Inflammatory macrophage (primary cell): ENCODE measurements around the gene TRIM40.

Experiments used
- DNase-seq, 2 donors: peaks; one replicate each; pipeline ENCODE4 v3.0.0-alpha.2; 2020 to 2022
- total RNA-seq, 18 experiments: gene quantifications; one replicate each; lab custom pipeline; 2026; ENCODE audit warnings: mixed read lengths in 6 of 18, inconsistent platforms in 2 of 18; lab: John Stamatoyannopoulos, UW

TRIM40 gene, protein sequence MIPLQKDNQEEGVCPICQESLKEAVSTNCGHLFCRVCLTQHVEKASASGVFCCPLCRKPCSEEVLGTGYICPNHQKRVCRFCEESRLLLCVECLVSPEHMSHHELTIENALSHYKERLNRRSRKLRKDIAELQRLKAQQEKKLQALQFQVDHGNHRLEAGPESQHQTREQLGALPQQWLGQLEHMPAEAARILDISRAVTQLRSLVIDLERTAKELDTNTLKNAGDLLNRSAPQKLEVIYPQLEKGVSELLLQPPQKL
- total RNA-seq = 0 to 0.06 (median 0) reads per million in 18 experiments

DNA sequence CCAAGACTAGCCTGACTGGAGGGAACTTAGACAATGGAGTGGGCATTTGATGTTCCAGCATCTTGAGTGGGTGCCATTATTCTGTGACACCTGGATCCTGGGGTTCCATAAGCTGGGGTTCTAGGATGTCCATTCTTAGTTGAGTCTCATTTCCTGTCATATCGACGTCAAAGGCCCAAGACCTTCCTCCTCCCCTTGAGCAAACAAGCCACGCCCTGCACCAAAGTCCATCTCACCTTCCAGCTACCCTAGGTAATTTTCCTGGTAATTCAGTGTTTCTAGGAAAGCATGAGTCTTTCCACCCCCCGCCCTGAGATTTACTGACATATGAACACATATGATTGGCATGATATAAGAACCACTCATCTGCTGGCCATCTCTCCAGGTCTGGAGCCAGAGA lies at the start of gene TRIM40:
Gene TRIM40 (plus strand): TSS at position 384 of the 400 bp plus-strand sequence. CDS start 897 bp downstream, outside the sequence.
- no peak for DNase-seq

DNA sequence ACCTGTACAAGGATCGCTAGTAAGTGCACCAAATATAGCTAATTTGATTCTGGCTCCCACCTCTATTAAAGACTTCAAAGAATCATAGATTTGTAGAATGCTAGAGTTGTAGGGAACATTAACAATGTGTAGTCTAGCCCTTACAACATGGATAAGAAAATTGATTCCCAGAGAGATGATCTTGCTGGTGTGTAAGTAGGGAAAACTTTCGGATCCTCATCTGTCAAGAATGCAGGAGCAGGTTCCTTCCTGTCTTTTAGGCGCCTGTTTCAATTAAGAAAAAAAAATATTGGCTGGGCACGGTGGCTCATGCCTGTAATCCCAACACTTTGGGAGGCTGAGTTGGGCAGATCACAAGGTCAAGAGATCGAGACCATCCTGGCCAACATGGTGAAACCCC lies 48.1 kb upstream of the TRIM40 start:
- no peak for DNase-seq

DNA sequence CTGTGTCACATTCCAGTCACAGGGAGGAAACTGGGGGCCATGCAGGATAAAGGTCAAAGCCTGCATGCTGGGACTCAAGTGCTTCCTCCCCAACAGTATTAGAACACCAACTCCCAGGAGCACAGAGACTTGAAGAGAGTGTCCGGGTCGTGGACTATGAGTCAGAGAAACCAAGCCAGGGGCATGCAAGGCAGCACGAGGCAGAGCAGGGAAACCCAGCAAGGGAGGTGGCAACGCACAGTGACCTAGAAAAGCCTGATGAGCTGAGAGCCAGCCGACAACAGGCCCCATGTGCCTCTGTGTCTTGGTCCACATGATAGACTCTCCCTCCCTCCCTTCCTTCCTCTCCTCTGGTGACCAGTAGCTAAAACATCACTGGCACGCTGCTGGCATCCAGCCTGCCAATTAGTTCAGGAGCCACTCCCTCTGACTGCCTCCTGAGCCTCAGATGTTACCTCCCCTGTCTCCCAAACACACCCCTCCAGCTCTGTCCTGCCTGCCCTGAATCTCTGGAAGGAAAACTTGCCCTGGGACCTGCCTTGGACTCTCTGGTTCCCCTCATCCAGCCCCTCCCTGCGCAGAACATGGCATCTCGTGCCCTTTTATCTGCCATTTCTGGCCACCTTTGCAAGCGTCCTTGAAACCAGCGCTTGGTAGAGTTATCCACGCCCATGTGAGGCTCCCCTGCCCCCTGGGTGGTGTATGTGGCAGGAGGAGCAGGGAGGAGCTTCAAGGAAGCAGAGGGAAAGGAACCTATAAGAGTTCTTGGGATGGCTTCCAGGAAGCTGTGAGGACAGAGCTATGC lies 44.2 kb upstream of the TRIM40 start:
- DNase-seq = peak; percentile 83 to 93

DNA sequence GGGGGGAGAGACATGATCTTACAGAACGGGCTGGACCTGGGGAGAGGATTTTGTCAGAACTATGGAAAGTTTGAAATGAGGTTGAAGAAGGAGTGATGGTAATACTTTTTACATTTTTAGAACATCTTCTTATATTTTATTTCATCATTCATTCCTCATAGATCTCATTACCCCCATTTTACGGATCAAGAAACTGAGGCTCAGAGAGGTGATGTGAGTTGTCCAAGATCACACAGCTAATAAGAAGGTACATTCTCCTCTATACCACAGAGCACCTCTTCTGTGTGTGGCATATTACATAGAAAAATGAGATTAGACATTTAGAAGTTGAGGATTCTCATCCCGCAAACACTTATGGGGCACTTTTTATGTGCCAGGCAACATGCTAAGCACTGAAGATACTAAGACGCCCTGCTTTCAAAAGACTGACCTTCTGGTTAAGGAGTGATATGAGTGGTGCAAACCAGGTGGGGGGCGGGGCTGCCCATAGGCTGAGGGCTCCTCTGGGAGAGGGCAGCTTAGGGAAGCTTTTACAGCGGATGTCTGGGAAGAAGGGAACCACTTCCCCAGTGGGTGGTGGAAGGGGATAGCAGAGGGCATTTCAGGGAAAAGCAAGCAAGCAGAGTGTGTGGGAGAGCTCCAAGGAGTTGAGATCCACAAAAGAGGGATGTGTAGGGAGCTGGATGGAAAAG lies 42.9 kb upstream of the TRIM40 start:
- no peak for DNase-seq

DNA sequence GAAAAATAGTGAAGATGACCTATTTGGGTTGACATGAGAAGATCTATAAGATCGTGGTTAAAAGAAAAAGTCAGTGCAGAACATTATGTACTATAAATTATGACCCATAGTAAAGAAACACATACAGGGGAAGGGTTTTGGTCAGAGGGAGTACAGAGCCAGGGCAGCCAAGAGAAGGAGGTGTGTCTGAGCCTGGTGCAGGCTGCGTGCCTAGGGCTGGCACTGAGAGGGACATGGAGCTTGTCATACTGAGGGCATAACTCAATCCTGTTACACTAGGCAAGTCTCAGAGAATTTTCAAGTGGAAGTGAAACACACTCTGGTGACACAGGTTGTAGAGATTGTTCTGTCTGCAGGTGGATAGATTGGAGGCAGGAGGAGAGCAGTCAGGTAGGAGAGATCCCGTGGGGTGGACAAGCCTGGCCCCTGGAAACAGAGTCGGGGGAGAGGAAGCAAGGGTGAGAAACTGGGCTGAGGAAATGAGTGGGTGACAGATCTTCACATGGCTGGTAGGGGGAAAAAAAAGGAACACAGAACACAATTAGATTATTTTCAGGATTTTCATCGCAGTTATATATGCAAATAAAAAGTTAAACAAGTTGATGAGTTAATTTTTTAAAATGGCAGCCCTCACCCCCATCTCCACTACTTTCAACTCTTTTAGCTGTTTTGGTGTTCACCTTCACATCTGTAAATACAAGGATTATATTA lies 41.8 kb upstream of the TRIM40 start:
- peak; percentile 16 to 34 for DNase-seq

DNA sequence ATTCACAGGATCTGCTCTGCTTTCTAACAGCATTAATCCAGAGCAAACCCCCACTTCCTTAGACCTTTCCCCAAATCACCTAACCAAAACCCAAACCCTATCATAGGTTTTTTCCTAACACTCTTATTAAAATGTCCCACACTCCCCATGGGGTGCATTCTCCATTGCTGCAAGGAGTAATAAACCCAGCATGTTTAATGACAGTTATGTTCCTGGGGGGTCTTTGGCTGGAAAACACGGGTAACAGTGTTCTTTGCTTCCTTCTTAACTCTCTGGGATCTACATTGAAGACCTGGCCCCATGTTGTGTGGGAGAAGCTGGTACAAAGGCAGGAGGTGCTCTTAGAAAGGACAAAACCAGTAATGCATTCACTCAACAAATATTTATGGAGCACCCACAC lies 39.1 kb upstream of the TRIM40 start:
- no peak for DNase-seq

DNA sequence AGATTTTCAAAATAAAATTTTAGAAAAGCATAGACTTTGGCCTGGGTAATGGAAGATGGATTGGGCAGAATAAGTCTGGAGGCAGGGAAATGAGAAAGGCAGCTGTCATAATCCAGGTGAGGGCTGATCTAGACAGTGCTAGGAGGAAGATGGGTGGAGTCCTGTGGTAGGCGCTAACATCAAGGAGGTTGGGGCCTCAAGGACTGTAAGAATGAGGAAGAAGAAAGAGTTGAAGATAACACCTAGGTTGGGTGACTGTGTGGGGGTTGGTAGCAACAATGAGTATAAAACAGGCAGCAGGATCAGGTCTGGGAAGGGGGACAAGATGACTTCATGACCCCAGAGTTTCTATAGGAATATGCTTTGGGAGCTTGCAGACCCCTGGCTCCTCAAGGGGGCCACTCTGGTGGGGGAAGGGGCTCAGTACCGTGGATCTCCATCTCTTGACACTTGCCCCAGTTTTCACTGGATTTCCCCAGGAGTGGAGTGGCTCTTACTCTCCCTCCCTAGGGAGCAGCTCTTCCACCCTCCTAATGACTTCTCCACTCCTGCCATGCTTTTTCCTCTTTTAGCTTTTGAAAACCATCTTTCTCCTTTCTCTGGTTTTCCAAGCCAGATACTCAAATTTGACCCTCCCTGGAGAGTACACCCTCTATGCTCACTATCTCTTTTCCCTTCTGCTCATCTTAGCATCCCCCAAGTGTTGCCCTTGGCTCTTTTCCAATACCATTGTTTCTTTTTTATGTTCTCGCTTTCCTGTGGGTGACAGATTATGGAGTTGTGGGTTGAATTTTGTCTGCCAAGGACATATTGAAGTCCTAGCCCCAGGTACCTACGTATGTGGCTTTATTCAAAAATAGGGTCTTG lies 37.8 kb upstream of the TRIM40 start:
- DNase-seq = no peak

DNA sequence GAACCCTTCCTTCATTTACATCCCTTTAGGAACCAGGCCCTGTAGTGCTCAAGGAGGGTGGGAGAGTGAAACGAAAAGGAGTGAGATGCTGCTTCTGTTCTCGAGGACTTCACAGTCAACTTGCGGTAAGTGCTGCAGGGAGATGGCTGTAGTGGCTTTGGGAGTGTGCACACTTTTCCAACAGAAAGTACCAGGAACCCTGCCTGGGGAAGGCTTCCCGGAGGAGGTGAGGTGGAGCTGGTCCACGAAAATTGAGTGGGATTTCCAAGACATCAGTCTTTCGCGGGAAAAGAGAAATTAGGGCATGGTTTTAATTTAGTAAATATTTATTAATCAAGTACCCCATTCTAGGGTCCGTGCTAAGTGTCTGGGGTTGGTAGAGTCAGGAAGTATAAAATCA lies 35.8 kb upstream of the TRIM40 start:
- DNase-seq = no peak

DNA sequence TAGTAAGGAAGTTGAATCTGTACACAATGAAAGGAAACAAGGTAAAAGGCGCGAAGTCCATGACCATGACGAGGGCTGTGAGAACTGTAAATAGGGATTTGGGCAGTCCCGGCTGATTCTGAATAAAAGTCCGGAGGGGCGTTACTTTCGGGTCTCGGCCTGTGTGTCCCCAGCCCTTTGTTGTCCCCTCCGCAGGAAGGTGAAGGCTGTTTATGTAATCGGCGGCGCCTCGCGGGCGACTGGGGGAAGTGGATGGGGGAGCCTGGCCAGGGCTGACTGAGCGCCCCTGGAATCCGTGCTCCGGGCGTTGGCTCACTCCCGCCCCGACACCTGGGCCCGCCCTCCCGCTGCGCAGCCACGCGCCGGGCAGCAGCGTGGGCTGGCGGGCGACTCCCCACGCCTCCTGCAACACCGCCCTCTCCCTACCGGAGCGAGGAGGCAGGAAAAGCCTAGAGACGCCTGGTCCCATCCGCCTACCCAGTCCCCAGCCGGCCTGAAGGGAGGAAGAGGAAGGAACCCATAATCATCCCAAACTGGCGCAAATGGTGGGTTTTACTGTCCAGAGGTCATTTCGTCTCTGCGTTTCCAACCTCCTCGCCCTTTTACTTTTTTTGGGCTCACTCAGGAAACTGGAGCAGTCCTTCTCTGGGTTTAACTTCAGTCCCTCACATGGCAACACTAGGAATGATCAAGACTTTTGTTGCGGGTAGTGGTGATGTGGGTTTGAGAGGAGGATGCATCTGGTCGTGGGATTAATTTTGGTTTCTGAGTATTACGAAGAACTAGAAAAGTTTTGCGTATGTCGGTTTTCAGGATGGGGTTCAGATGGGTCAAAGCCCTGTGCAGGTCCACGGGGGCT lies 35.1 kb upstream of the TRIM40 start:
- peak in 1 of 2 donors; percentile 34 for DNase-seq

DNA sequence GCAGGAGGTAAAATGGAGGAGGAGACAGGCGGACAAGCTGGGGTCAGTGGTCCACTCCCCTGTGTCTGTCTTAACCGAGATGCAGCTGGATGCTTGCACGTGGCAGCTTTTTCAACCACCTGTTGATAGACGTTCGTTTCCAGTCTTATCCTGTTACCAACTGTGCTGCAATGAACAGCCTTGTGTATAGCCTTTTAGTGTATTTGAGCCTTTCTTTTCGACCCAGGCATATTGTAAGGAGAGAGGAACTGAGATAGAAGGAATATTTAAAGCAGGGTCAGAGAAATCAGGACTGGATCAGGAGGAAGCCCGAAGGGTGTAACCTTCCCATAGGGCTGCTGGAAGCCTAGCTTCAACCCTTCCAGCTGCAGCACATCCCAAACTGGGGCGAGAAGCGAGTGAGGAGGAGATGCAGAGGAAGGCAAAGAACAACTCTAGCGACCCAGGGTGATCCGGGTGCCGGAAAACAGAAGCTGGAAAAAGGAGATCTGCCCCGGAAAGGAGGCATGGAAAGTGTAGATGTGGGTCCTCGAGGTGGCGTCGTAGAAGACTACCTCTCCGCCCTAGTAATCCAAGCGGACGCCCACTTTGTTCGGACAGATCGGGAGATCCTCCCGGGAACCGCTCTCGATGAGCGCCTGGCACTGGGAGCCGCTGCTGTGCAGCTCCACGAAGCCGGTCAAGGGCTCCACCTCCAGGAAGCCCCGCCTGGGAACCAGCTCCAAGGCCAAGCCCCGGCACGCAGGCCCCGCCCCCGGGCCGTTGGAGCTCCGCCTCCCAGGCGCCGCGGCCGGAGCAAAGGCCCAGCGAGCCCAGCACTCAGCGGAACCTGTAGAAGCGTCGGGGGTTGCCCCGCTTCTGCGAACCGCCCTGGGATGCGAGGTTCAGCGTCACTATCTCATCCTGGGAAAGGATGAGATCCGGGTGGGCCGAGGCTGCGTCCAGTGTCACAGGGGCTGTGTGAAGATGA lies 34.2 kb upstream of the TRIM40 start:
- DNase-seq = peak; percentile 86 to 92

DNA sequence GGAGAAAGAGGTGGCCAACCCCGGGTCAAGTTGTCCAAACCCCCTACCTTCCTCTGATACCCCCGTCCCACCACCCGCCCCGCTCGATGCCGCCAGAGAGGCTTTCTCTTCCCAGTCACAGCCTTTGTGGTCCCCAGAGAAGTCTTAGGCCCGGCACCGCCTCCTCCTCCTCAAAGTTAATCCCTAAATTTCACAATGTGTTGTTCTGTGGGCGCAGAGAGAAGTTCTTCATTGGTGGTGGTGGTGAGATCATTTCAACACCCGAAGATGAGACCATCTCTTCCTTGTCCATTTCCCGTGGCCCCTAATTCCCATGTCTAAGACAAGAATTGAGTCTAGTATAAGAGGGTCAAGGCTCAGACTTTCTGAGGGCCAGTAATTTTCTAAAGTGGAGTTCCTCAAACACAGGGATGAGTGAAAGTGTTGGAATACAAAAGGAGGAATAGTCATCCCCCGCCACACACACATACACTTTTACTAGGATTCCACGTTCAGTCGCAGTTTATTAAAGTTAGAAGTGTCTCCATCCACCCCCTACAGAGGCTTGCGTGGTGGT lies 33.4 kb upstream of the TRIM40 start:
- peak; percentile 84 to 87 for DNase-seq

DNA sequence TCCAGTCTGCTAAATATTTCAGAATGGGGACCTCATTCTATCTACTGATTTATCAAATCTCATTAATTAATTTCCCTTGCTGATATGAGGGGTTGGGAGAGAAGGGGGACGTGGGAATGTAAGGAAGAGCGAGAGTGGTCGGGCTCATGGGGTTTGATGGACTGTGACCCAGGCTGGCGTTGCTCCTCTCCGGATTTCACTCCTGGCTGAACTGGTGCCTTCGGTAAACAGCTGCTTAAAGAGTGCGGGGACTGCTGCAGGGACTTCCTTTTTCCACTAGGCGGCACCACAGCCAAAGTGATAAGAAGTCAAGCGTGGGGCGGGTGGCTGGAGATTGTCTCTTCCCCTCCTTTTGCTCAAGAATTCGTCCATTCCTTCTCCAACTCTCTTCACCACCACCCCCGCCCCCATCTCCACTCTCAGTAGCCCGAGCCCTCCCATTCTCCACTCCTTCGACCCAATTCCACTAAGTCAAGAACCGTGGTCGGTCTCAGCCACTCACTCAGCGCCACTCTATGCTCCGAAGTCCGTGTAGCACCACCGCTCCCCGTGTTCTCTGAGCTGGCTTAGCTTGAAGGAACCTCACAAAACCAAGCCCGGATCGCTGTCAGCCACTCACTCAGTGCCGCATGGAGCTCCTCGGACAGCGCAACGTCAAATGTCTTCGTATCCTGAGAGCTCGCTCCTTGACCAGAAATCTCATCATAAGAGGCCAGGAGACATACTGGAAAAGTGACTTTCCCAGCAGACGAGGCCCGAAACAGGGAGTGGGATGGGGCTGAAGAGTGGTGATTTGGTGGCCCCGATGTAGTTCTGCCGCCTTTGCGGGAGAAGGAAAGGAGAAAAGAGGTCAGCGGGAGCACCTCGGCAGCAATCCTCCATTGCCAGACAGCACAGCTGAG lies 32.7 kb upstream of the TRIM40 start:
- peak; percentile 88 to 90 for DNase-seq

DNA sequence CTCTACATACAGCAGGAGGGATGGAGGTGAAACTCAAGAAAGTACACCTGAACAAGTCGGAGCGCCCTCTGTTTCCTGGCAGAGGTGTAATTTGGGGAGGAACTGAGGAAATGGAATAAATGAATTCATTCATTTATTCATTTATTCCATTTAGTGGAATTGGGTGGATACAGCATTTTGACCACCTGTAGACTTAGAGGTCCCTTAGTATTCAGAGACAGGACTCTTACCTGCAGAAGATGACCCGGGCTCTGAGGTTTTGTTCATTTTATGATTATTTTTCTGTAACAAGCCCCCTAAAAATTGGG lies 32.1 kb upstream of the TRIM40 start:
- no peak for DNase-seq

DNA sequence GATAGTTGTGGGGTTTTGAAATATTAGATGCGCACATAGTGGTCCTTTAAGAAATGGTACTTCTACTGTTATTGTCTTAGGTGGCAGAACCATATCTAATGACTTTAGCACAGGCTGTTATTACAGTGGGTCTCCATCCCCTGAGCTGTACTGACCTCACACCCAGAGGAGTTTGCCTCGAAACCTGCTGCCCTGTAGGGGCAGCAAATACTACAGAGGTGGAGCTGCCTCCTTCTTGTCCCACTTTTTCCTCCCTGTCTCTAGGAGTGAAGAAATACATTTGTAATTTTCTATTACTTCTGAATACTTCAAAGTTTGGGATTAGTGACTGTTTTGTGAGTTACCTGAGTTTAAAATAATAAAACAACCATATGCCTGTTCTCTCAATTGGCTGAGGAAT lies 31.3 kb upstream of the TRIM40 start:
- no peak for DNase-seq

DNA sequence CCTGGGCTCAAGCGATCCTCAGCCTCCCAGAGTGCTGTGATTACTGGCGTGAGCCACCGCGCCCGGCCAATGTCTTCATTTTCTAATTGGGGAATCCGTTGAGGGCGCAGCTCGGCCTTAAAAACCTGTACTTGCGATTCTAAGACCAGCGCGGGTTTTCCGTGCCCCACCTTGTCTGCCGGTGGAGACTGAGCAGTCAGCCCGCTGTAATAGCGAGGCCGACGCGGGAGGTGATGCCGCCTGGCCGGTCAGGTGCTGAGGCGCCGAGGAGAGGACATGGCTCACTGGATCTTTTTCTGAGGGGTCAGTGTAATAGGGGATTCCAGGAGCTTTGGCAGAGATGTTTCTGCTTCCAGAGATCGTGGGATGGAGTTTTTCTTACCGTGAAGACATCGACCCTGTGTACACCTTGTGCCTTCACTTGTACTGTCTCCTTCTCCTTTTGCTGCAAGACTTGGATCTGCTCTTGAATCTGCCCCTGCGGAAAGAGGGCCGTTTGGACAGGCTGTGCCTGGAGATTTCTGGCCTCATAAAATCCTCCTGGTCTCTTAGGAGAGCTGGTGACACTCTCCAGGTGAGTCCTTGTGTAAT lies 24.6 kb upstream of the TRIM40 start:
- no peak for DNase-seq

DNA sequence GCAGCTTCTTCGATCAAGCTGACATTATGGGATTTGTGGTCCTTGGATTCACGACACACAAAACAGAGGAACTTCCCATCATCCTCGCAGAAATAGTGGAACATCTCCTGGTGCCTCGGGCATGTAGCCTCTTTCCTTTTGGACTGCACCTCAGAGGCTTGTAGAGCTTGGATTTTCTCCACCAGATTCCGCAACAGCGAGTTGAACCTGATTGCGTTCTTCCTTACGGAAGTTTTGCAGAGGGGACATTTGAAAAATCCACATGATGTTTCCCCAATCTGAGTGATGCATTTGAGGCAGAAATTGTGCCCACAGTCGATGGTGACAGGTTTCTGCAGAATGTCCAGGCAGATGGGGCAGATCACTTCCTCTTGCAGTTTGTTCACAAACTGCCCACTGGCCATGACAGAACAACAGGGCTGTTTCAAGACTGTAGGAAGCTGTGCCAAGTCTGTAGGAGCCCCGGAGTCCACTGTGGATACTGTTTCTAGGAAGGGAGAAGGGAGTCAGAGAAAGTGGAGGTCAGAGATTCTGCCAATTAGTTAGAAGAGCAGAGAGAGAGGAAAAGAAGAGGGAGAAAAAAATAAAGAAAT lies 23.4 kb upstream of the TRIM40 start:
- peak; percentile 53 to 73 for DNase-seq

DNA sequence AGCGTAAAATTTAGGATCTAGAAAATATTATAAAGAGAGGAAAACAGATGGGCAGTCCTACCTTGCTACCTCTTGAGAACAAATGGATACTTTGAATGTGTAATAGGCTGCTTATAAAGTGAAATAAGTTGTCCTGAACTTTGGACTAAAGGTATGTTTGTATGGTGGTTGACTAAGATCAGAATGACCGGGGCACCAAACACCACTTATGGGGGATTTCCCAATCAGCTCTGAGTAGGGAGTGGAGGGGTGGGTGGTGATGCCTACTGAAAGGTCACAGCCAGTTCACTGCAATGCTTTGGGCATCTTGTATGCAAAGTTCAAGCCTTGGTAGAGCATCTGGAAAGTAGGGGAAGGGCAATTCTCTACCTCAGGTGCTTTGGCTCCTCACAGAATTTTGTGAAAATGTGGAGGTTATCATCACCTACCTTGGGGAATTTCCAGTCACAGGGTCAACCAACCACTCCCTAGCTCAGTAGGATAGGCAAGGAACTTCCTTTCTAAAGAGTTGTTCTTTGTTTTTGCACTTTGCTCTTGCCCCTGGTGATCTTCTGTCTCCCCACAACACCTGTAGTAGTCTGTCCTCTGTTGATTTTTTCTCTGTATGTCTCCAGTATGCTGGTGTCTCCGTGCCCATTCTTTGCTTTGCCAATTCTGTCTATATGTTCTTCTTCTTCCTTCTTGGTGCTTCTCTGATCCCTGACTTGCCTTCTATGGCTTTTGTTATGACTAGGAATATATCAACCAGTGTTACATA lies 22.8 kb upstream of the TRIM40 start, which contains the start of gene TRIM31:
Gene TRIM31 (minus strand): TSS at position 88 of the 757 bp plus-strand sequence. CDS start 285 bp downstream, outside the sequence.
- peak; percentile 33 to 41 for DNase-seq
